Activated CD4-positive, alpha-beta T cell treated with anti-CD3 and anti-CD28 coated beads, Interleukin-2, amount 50 U/mL, for 16 hours (primary cell): Measurements from ENCODE around the gene CACNA2D3.

Experiments
- DNase-seq: peaks from one replicate; pipeline ENCODE4 v3.0.0-alpha.2; 2020

CACNA2D3 gene

GRCh38 chr3:54488297-54488696, 365.9 kb downstream of the CACNA2D3 start:
- DNase-seq: no peak

GRCh38 chr3:54494209-54494608, 371.9 kb downstream of the CACNA2D3 start:
- no peak for DNase-seq

- no peak for DNase-seq
These were observed 384.3 kb downstream of the CACNA2D3 start for GRCh38 chr3:54506603-54507002.

GRCh38 chr3:54507876-54508460, 385.6 kb downstream of the CACNA2D3 start:
- DNase-seq: no peak

GRCh38 chr3:54510506-54510905, 388.2 kb downstream of the CACNA2D3 start:
- no peak for DNase-seq

- DNase-seq: no peak
These were observed 389.5 kb downstream of the CACNA2D3 start for GRCh38 chr3:54511766-54512365.

GRCh38 chr3:54514006-54514405, 391.7 kb downstream of the CACNA2D3 start:
- no peak for DNase-seq

GRCh38 chr3:54514416-54514815, 392.1 kb downstream of the CACNA2D3 start:
- no peak for DNase-seq

GRCh38 chr3:54515441-54516213, 393.3 kb downstream of the CACNA2D3 start:
- DNase-seq: no peak

GRCh38 chr3:54517424-54517823, 395.1 kb downstream of the CACNA2D3 start:
- DNase-seq: no peak

GRCh38 chr3:54518011-54518675, 395.8 kb downstream of the CACNA2D3 start:
- no peak for DNase-seq

GRCh38 chr3:54519493-54519892, 397.1 kb downstream of the CACNA2D3 start:
- DNase-seq: no peak

- DNase-seq: no peak
These were observed 397.7 kb downstream of the CACNA2D3 start for GRCh38 chr3:54520060-54520459.

GRCh38 chr3:54527521-54527920, 405.2 kb downstream of the CACNA2D3 start:
- no peak for DNase-seq

- no peak for DNase-seq
These were observed 405.6 kb downstream of the CACNA2D3 start for GRCh38 chr3:54527953-54528352.

- DNase-seq: no peak
These were observed 406.3 kb downstream of the CACNA2D3 start for GRCh38 chr3:54528668-54529067.

- no peak for DNase-seq
These were observed 407.7 kb downstream of the CACNA2D3 start for GRCh38 chr3:54530091-54530490.

- DNase-seq: no peak
These were observed 408.6 kb downstream of the CACNA2D3 start for GRCh38 chr3:54530944-54531343.

GRCh38 chr3:54531741-54532140, 409.4 kb downstream of the CACNA2D3 start:
- DNase-seq: no peak

GRCh38 chr3:54533856-54534255, 411.5 kb downstream of the CACNA2D3 start:
- no peak for DNase-seq

- DNase-seq: no peak
These were observed 413.3 kb downstream of the CACNA2D3 start for GRCh38 chr3:54535619-54536018.

- no peak for DNase-seq
These were observed 414.1 kb downstream of the CACNA2D3 start for GRCh38 chr3:54536450-54536849.

GRCh38 chr3:54537506-54537905, 415.2 kb downstream of the CACNA2D3 start:
- DNase-seq: no peak

- DNase-seq: no peak
These were observed 416.0 kb downstream of the CACNA2D3 start for GRCh38 chr3:54538346-54538745.
